ENCODE measurements around the gene HOXB8.

HOXB8 gene

DNA sequence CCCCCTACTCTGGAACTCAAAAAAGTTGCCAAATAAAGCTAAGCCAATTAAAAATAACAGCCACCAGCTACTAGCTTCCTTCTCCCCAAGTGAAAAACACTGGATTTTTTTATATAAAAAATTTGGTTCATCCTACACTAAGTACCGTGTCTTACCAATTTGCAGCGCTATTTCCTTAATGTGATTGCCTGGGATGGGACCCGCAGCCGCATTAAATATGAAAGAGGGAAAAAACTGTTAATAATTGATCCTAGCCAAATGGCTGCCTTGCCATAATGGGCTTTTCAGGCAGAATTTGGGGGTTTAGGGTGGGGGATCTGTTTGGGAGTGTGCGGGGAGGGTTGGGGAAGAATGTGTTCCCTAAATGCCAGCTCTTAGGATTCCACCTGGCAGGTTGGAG lies 9.0 kb upstream of the HOXB8 start:
- DNase-seq (ENCODE audit: low spot score) (no peak), ATAC-seq (ENCODE audit: low read depth) (no peak)
- Histone ChIP-seq H3K27me3 (ENCODE audit: insufficient read depth, poor library complexity, severe bottlenecking) (peaks cover 68% of the 10 kb centered on the region), H3K4me1 (ENCODE audit: insufficient read depth, poor library complexity, severe bottlenecking) (no peaks in the 10 kb centered on the region), H3K4me3 (ENCODE audit: severe bottlenecking) (no peak overlapping the region), H3K9me3 (ENCODE audit: severe bottlenecking) (no peaks in the 10 kb centered on the region), H3K27ac (ENCODE audit: poor library complexity, severe bottlenecking) (no peak overlapping the region), H3K36me3 (ENCODE audit: low read depth) (no peaks in the 10 kb centered on the region)
- TF ChIP-seq, protein P1, sequence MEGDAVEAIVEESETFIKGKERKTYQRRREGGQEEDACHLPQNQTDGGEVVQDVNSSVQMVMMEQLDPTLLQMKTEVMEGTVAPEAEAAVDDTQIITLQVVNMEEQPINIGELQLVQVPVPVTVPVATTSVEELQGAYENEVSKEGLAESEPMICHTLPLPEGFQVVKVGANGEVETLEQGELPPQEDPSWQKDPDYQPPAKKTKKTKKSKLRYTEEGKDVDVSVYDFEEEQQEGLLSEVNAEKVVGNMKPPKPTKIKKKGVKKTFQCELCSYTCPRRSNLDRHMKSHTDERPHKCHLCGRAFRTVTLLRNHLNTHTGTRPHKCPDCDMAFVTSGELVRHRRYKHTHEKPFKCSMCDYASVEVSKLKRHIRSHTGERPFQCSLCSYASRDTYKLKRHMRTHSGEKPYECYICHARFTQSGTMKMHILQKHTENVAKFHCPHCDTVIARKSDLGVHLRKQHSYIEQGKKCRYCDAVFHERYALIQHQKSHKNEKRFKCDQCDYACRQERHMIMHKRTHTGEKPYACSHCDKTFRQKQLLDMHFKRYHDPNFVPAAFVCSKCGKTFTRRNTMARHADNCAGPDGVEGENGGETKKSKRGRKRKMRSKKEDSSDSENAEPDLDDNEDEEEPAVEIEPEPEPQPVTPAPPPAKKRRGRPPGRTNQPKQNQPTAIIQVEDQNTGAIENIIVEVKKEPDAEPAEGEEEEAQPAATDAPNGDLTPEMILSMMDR (IDR thresholded peaks at IDR 0.05; ENCODE audit: poor library complexity, severe bottlenecking): no peak

GRCh38 chr17:48623583-48623982 lies 8.5 kb upstream of the HOXB8 start:
- no peaks in the 10 kb centered on the region for H3K4me1 ChIP-seq (ENCODE audit: insufficient read depth, poor library complexity, severe bottlenecking)
- peaks cover 68% of the 10 kb centered on the region for H3K27me3 ChIP-seq (ENCODE audit: insufficient read depth, poor library complexity, severe bottlenecking)

DNA sequence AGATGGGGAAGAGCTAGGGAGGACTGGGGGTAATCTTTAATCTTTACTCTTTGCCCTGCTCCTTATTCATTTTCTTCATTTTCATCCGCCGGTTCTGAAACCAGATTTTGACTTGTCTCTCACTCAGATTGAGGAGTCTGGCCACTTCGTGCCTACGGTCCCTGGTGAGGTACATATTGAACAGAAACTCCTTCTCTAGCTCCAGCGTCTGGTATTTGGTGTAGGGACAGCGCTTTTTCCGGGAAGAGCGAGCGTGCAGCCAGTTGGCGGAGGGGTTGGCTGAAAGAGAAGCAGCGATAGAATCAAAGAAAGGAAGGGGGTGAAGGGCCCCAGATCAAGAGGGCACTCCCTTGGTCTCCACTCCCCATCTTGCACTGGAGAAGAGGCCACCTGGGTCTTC lies 7.8 kb upstream of the HOXB8 start:
- H3K4me3 ChIP-seq (ENCODE audit: severe bottlenecking): no peak overlapping the region

More at GRCh38 chr17:48623583-48623982, 8.5 kb upstream of the HOXB8 start:
- Histone ChIP-seq H3K36me3 (ENCODE audit: low read depth) (no peaks in the 10 kb centered on the region), H3K9me3 (ENCODE audit: severe bottlenecking) (no peaks in the 10 kb centered on the region), H3K27ac (ENCODE audit: poor library complexity, severe bottlenecking) (no peak overlapping the region), H3K4me3 (ENCODE audit: severe bottlenecking) (no peak overlapping the region)
- DNase-seq (ENCODE audit: low spot score) (no peak), ATAC-seq (ENCODE audit: low read depth) (no peak)
- TF ChIP-seq, protein P1 (IDR thresholded peaks at IDR 0.05; ENCODE audit: poor library complexity, severe bottlenecking): no peak

DNA sequence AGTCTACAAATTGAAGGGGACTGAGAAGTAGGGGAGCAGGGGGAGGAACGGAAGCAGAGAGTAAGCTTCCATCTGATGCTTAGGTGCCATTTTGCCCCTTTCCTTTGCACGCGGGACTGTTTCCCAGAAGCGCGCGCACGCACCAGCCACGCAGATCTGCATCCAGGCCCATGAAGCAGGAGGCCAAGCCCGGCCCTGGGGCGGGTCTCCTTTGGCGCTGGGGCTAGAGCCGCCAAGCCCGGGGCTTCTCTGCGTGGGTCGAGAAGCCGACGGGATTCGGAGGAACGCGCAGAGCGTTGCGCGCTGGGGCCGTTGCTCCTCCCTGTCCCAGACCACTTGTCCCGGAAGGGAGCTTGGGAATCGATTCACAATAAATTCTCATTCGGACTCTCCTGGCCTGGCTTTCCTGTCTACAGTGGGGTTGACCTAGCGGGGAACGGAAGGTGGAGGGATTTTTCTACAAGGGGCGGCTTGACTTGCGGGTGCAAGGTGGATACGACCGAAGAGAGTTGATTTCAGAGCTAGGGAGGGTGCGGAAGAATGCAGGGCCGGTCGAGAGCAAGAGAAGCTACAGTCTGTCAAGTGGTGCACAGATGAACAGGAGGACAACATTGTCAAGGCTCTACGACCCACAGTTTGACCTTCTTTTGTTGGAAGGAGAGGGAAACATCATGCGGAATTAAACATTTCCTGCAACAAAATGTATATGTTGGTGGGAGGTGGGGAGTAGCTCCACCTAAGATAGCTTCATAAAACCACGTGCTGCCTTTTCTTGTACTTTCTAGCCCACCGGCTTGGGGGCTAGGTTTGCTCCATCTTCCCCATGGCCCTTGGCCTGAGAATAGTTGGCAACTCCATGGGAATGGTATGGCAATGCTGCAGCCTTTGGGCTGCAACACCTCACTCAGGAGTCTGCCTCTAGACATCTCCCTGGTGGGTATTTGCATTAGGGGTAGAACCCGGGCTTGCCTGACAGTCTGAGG lies 6.6 kb upstream of the HOXB8 start:
- Histone ChIP-seq H3K4me3 (ENCODE audit: severe bottlenecking) (no peak overlapping the region), H3K9me3 (ENCODE audit: severe bottlenecking) (no peaks in the 10 kb centered on the region), H3K27ac (ENCODE audit: poor library complexity, severe bottlenecking) (no peak overlapping the region), H3K36me3 (ENCODE audit: low read depth) (no peaks in the 10 kb centered on the region), H3K4me1 (ENCODE audit: insufficient read depth, poor library complexity, severe bottlenecking) (peaks cover 4% of the 10 kb centered on the region), H3K27me3 (ENCODE audit: insufficient read depth, poor library complexity, severe bottlenecking) (peaks cover 68% of the 10 kb centered on the region)
- ATAC-seq (ENCODE audit: low read depth): no peak
- no peak for DNase-seq (ENCODE audit: low spot score)
- TF ChIP-seq, protein P1 (IDR thresholded peaks at IDR 0.05; ENCODE audit: poor library complexity, severe bottlenecking): no peak

More for the DNA sequence above, 7.8 kb upstream of the HOXB8 start:
- TF ChIP-seq, protein P1 (IDR thresholded peaks at IDR 0.05; ENCODE audit: poor library complexity, severe bottlenecking): no peak
- ATAC-seq (ENCODE audit: low read depth) (no peak), DNase-seq (ENCODE audit: low spot score) (no peak)
- Histone ChIP-seq H3K4me1 (ENCODE audit: insufficient read depth, poor library complexity, severe bottlenecking) (peaks cover 4% of the 10 kb centered on the region), H3K36me3 (ENCODE audit: low read depth) (no peaks in the 10 kb centered on the region), H3K27me3 (ENCODE audit: insufficient read depth, poor library complexity, severe bottlenecking) (peaks cover 68% of the 10 kb centered on the region), H3K27ac (ENCODE audit: poor library complexity, severe bottlenecking) (no peak overlapping the region), H3K9me3 (ENCODE audit: severe bottlenecking) (no peaks in the 10 kb centered on the region)

All from RWPE2 (cell line).